OCI-LY3 (cell line): ENCODE results near the gene GATA1.

ENCODE experiments used
- H2AFZ ChIP-seq: fragments of 200-600, 300-600 bp; shearing (Covaris generic); 2 replicates; pipeline ENCODE4 v1.6.0; 2014; ENCODE audit warnings: antibody characterized with exemption, low read depth, low read length
- H3K27ac ChIP-seq: fragments of 200-600, 300-600 bp; sonication (generic); 2 replicates; pipeline ENCODE4 v1.5.1; 2014; ENCODE audit warnings: mild to moderate bottlenecking, low read length, moderate library complexity, mixed read lengths
- H3K27me3 ChIP-seq: fragments of 200-600, 300-600 bp; sonication (generic); 2 replicates; pipeline ENCODE4 v1.6.1; 2014; ENCODE audit warnings: low read depth, low read length, mixed read lengths
- H3K36me3 ChIP-seq: fragments of 200-600, 300-600 bp; sonication (generic); replicated peaks from 2 replicates; pipeline ENCODE3; 2014; ENCODE audit warnings: low read depth, low read length, mixed read lengths
- H3K4me1 ChIP-seq: fragments of 300-600, 200-600 bp; sonication (generic); 2 replicates; pipeline ENCODE4 v1.6.1; 2014; ENCODE audit warnings: low read length, mixed read lengths
- H3K4me2 ChIP-seq: fragments of 200-600, 300-600 bp; sonication (generic); 2 replicates; pipeline ENCODE4 v1.6.1; 2014; ENCODE audit warnings: low read length, mixed read lengths
- H3K4me3 ChIP-seq: fragments of 300-600, 200-600 bp; sonication (generic); 2 replicates; pipeline ENCODE4 v1.5.1; 2014; ENCODE audit warnings: antibody characterized with exemption, mild to moderate bottlenecking, low read length, moderate library complexity
- H3K79me2 ChIP-seq: fragments of 300-600, 200-600 bp; shearing (Covaris generic); 2 replicates; pipeline ENCODE4 v1.6.1; 2014; ENCODE audit warnings: mild to moderate bottlenecking, low read length, mixed read lengths
- H3K9ac ChIP-seq: fragments of 300-600, 200-600 bp; shearing (Covaris generic); 2 replicates; pipeline ENCODE4 v1.6.0; 2014; ENCODE audit warnings: mild to moderate bottlenecking, low read length, moderate library complexity
- H3K9me3 ChIP-seq: fragments of 200-600, 300-600 bp; shearing (Covaris generic); 2 replicates; pipeline ENCODE4 v1.6.1; 2014; ENCODE audit warnings: low read length, mixed read lengths; ENCODE audit not compliant: insufficient read depth
- H4K20me1 ChIP-seq: fragments of 200-600, 300-600 bp; sonication (generic); 2 replicates; pipeline ENCODE4 v1.6.1; 2016; ENCODE audit warnings: low read length, mixed read lengths; ENCODE audit not compliant: insufficient read depth
- CTCF ChIP-seq: fragments of 200-600, 300-600 bp; sonication (generic); IDR thresholded peaks from 2 replicates; pipeline ENCODE4 v1.5.1; 2014; ENCODE audit warnings: antibody characterized with exemption, low read length, low read depth
- EZH2phosphoT487 ChIP-seq: fragments of 200-600 bp; shearing (Covaris generic); IDR thresholded peaks from 2 replicates; pipeline ENCODE4 v1.6.1; 2018; ENCODE audit warnings: antibody characterized with exemption, mixed run types, low read depth

Gene GATA1

GRCh38 chrX:48782795-48783194 is 3.6 kb upstream of the GATA1 start:
- TF ChIP-seq CTCF (no peak), EZH2phosphoT487 (no peak)
- Histone ChIP-seq H3K4me2 (no peak overlapping the region), H3K79me2 (no peaks in the 10 kb centered on the region)

GRCh38 chrX:48784726-48785125 is 1.7 kb upstream of the GATA1 start:
- TF ChIP-seq EZH2phosphoT487 = no peak
- no peak for TF ChIP-seq CTCF
- H3K36me3 ChIP-seq = no peaks in the 10 kb centered on the region
- no peak overlapping the region for H3K4me3 ChIP-seq
- H3K27ac ChIP-seq = no peak overlapping the region
- no peaks in the 10 kb centered on the region for H3K27me3 ChIP-seq
- no peaks in the 10 kb centered on the region for H3K79me2 ChIP-seq
- H2AFZ ChIP-seq = no peak overlapping the region
- no peaks in the 10 kb centered on the region for H3K9me3 ChIP-seq
- H3K4me1 ChIP-seq = no peaks in the 10 kb centered on the region
- no peak overlapping the region for H3K9ac ChIP-seq
- no peaks in the 10 kb centered on the region for H4K20me1 ChIP-seq
- no peak overlapping the region for H3K4me2 ChIP-seq

More at GRCh38 chrX:48782795-48783194, 3.6 kb upstream of the GATA1 start:
- no peak overlapping the region for H3K4me3 ChIP-seq
- no peaks in the 10 kb centered on the region for H3K4me1 ChIP-seq
- H3K27me3 ChIP-seq = no peaks in the 10 kb centered on the region
- H4K20me1 ChIP-seq = no peaks in the 10 kb centered on the region
- no peaks in the 10 kb centered on the region for H3K9me3 ChIP-seq
- H3K36me3 ChIP-seq = no peaks in the 10 kb centered on the region
- no peak overlapping the region for H3K9ac ChIP-seq
- no peak overlapping the region for H3K27ac ChIP-seq
- H2AFZ ChIP-seq = no peak overlapping the region

GRCh38 chrX:48785186-48785539 is 1.2 kb upstream of the GATA1 start:
- Histone ChIP-seq H3K4me2 (no peak overlapping the region), H3K27ac (no peak overlapping the region), H4K20me1 (no peaks in the 10 kb centered on the region), H3K36me3 (no peaks in the 10 kb centered on the region), H3K9me3 (no peaks in the 10 kb centered on the region), H3K4me3 (no peak overlapping the region), H3K27me3 (no peaks in the 10 kb centered on the region), H3K79me2 (no peaks in the 10 kb centered on the region), H3K9ac (no peak overlapping the region), H2AFZ (no peak overlapping the region), H3K4me1 (no peaks in the 10 kb centered on the region)
- TF ChIP-seq EZH2phosphoT487 (no peak), CTCF (no peak)

GRCh38 chrX:48785540-48786214 is 713 bp upstream of the GATA1 start:
- Histone ChIP-seq H3K9me3 (no peaks in the 10 kb centered on the region), H3K4me1 (no peaks in the 10 kb centered on the region), H3K27ac (no peak overlapping the region), H3K79me2 (no peaks in the 10 kb centered on the region), H3K36me3 (no peaks in the 10 kb centered on the region), H3K9ac (no peak overlapping the region), H3K27me3 (no peaks in the 10 kb centered on the region), H2AFZ (no peak overlapping the region), H3K4me3 (no peak overlapping the region), H3K4me2 (no peak overlapping the region), H4K20me1 (no peaks in the 10 kb centered on the region)
- TF ChIP-seq EZH2phosphoT487 = no peak
- TF ChIP-seq CTCF = no peak
